ENCODE data around the gene GBX2. TPM values are rescaled to one million over a fixed set of nuclear protein-coding genes. Genes with fewer than 3 reads are reported as not detected.

Gene GBX2
- total RNA-seq, 1 donor from 2014 or later = not detected

DNA sequence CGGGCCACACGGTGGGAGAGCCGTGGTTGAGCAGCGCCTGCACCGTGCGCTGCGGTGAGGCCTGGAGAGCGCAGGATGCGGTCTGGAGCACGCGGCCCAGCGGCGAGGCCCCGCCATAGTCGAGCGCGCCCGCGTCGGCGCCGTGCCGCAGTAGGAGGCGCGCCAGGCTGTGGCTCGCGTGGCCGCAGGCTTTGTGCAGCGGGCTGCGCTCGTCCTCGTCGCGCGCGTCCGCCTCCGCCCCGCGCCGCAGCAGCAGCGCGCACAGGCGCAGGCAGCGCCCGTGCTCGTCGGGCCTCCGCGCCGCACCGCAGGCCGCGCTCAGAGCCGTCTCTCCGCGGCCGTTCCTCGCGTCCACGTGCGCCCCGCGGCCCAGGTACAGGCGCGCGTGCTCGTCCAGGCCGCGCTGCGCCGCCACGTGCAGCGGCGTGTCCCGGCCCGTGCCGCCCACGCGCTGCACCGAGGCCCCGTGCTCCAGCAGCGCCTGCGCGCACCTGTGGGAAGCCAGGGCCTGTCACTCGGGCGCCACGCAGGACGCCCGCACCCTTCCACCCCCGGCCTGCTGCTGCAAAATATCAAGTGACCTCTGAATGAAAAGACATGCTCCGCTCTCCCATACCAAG is 46.3 kb upstream of the GBX2 start:
- intact Hi-C loops (cut with DNase I) = no loop called here
- H3K27me3 ChIP-seq = no peaks in the 10 kb centered on the region

GRCh38 chr2:236211296-236211695 is 43.1 kb upstream of the GBX2 start:
- no peak for TF ChIP-seq CTCF (IDR thresholded peaks at IDR 0.05)
- H3K4me1 ChIP-seq = no peaks in the 10 kb centered on the region
- H3K27me3 ChIP-seq = no peaks in the 10 kb centered on the region
- no peaks in the 10 kb centered on the region for H3K36me3 ChIP-seq
- intact Hi-C loops (cut with DNase I) = no loop called here
- no peak overlapping the region for H3K4me3 ChIP-seq
- H3K27ac ChIP-seq = no peak overlapping the region
- no peak for DNase-seq (ENCODE audit: low spot score in 2 of 2)
- no peaks in the 10 kb centered on the region for H3K9me3 ChIP-seq

More for the DNA sequence above, 46.3 kb upstream of the GBX2 start:
- no peak overlapping the region for H3K27ac ChIP-seq
- TF ChIP-seq CTCF (IDR thresholded peaks at IDR 0.05) = no peak
- no peaks in the 10 kb centered on the region for H3K36me3 ChIP-seq
- H3K4me1 ChIP-seq = no peaks in the 10 kb centered on the region
- H3K4me3 ChIP-seq = no peak overlapping the region
- DNase-seq (ENCODE audit: low spot score in 2 of 2) = no peak
- H3K9me3 ChIP-seq = no peaks in the 10 kb centered on the region

DNA sequence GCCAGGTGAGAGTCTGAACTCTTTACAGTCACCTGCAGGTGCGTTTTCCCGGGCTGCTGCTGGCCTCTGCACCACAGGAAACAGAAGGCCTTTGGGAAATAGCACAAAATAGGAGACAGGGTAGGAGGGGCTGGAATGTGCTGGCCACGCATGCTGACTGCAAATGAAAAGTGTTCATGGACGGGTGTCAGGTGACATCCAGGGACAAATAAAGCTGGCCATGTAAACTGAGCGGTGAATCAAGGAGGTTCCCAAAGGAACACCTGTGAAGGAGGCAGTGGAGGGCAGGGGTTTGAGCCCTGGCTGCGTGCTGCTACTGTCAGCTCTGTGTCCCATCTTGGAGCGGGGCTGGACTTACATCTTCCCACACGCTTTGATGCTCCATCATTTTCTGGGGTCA is 42.4 kb upstream of the GBX2 start:
- no peak overlapping the region for H3K27ac ChIP-seq
- H3K36me3 ChIP-seq = no peaks in the 10 kb centered on the region
- intact Hi-C loops (cut with DNase I) = no loop called here
- DNase-seq (ENCODE audit: low spot score in 2 of 2) = no peak
- H3K4me1 ChIP-seq = no peaks in the 10 kb centered on the region
- no peaks in the 10 kb centered on the region for H3K9me3 ChIP-seq
- no peak for TF ChIP-seq CTCF (IDR thresholded peaks at IDR 0.05)
- H3K27me3 ChIP-seq = no peaks in the 10 kb centered on the region
- no peak overlapping the region for H3K4me3 ChIP-seq

GRCh38 chr2:236209996-236210395 is 41.8 kb upstream of the GBX2 start:
- no peaks in the 10 kb centered on the region for H3K36me3 ChIP-seq
- no peaks in the 10 kb centered on the region for H3K27me3 ChIP-seq
- no peaks in the 10 kb centered on the region for H3K9me3 ChIP-seq
- no peak overlapping the region for H3K27ac ChIP-seq
- intact Hi-C loops (cut with DNase I) = no loop called here
- TF ChIP-seq CTCF (IDR thresholded peaks at IDR 0.05) = no peak
- no peak overlapping the region for H3K4me3 ChIP-seq
- H3K4me1 ChIP-seq = no peaks in the 10 kb centered on the region
- no peak for DNase-seq (ENCODE audit: low spot score in 2 of 2)

- intact Hi-C loops (cut with DNase I) = no loop called here
- TF ChIP-seq CTCF (IDR thresholded peaks at IDR 0.05) = no peak
- no peaks in the 10 kb centered on the region for H3K27me3 ChIP-seq
- H3K36me3 ChIP-seq = no peaks in the 10 kb centered on the region
- H3K4me1 ChIP-seq = no peaks in the 10 kb centered on the region
- no peak overlapping the region for H3K4me3 ChIP-seq
- DNase-seq (ENCODE audit: low spot score in 2 of 2) = no peak
- H3K9me3 ChIP-seq = no peaks in the 10 kb centered on the region
- H3K27ac ChIP-seq = no peak overlapping the region
Measured at GRCh38 chr2:236209535-236209934, 41.3 kb upstream of the GBX2 start.

All from ascending aorta (tissue), 2 donors.